Endothelial cell of hepatic sinusoid (primary cell): ENCODE measurements around the gene CATSPERD.
"Not testable (repeated sequence)": the region's sequence is repeated elsewhere in the genome, so short reads cannot be mapped to it uniquely, and the experiment has no call there.

Experiments
- in situ Hi-C: cut with HindIII; loops from 2 replicates; pipeline ENCODE4 v1.10.0; 2017; ENCODE audit warnings: low sequenced_read_pairs

CATSPERD gene

DNA sequence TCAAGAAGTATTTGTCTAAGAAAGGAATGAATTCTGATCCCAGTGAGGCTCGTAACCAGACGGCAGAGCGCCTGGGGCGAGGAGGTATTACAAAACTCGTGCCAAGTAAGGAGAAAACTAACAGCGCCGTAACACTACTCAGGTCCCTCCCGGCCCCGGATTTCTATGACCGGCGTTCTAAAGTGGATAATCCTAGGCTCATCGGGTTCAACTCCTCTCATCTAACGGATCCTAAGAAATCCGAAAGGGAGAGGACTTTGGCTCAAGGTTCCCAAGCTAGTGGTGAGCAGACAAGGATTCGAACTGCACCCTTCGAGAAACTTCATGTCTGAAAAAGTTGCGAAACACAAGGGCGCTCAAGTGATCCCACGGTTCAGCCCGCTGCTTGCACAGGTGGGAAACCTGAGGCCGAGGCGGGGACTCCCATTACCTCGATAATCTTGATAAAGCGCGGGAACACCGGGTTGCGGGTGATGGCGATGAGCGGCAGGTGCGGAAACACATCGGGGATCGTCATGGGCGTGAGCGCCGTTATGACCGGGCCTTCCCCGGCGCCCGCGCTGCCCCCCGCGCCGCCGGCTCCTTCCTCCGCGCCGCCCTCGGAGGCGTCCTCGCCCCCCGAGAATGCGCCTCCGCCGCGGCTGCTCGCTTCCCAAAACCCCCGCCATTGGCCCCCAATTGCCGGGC, 1.0 kb upstream of the CATSPERD start:
- in situ Hi-C loops = no loop called here

DNA sequence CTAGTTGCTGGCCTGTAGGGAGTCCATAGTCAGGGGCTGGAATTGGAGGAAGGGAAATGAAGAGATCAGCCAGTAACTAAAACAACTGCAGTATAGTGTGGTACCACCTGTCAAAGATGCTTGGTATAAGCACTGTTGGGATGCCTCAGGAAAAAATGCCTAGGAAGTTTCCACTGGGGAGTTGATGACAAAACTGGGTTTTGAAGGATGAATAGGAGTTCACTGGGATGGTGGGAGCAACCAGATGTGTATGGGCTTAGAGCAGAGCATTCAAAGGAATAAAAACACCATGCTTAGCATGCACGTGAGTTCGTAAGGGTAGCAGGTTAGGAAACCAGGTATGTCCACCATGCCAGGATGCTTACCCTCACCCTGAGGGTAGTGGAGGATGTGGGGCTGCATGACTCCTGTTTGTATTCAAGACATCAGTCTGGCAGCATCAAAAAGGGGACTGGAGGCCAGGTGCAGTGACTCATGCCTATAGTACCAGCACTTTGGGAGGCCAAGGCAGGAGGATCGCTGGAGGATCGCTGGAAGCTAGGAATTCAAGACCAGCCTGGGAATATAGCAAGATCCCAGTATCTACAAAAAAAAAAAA, 7.1 kb downstream of the CATSPERD start:
- in situ Hi-C loops = no loop called here

DNA sequence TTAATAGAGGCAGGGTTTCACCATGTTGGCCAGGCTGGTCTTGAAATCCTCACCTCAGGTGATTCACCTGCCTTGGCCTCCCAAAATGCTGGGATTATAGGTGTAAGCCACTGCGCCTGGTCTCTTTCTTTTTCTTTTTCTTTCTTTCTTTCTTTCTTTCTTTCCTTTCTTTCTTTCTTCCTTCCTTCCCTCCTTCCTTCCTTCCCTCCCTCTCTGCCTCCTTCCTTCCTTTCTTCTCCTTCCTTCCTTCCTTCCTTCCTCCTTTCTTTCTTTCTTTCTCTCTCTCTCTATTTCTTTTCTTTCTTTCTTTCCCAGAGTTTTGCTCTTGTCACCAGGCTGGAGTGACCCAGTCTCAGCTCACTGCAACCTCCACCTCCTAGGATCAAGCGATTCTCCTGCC, 12.7 kb downstream of the CATSPERD start:
- in situ Hi-C loops = not testable (repeated sequence)

DNA sequence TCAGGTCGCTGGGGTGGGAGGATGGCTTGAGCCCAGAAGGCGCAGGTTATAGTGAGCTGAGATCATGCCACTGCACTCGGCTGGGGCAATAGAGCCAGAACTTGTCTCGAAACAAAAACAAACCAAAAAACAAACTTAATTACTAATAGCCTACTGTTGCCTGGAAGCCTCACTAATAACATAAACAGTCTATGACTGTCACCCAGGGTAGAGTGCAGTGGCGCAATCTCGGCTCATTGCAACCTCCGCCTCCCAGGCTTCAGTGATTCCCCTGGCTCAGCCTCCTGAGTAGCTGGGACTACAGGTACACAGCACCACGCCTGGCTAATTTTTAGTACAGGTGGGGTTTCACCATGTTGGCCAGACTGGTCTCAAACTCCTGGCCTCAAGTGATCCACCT, 18.0 kb downstream of the CATSPERD start:
- in situ Hi-C loops = no loop called here

DNA sequence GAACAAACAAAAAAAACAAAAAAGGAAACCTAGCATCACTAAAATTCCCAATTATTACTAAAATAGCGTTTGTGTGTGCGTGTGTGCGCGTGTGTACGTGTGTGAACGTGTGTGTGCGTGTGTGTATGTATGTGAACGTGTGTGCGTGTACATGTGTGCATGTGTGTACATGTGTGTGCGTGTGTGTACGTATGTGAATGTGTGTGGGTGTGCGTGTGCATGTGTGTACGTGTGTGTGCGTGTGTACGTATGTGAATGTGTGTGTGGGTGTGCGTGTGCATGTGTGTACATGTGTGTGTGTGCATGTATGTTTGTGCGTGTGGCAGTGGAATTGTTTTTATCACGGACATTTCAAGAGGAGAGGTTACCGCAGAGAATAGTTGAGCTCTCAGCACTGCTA, 21.6 kb downstream of the CATSPERD start:
- in situ Hi-C loops = no loop called here

DNA sequence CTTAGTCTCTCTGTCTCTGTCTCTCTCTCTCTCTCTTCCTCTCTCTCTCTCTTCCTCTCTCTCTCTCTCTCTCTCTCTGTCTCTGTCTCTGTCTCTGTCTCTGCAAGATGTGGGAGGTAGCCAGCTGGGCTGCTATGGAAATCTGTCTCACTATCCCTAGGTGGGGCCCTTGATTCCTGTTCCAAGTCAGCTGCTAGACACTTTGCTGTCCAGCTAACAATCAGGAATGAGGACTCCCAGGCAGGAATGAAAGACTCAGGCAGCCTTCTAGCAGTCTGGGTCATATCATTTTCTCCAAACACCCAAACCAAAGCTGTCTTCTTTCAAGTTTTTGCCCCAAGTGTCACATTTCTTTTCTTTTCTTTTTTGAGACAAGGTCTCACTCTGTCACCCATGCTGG, 23.2 kb downstream of the CATSPERD start:
- in situ Hi-C loops = no loop called here

DNA sequence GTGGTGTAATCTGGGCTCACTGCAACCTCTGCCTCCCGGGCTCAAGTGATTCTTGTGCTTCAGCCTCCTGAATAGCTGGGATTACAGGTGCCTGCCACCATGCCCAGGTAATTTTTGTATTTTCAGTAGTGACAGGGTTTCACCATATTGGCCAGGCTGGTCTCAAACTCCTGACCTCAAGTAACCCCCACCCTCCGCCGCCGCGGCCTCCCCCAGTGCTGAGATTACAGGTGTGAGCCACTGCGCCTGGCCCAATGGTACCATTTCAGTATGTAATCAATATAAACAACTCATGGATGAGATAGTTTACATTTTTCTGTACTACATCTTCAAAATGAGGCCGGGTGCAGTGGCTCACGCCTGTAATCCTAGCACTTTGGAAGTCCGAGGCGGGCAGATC, 24.6 kb downstream of the CATSPERD start:
- in situ Hi-C loops = not testable (repeated sequence)

DNA sequence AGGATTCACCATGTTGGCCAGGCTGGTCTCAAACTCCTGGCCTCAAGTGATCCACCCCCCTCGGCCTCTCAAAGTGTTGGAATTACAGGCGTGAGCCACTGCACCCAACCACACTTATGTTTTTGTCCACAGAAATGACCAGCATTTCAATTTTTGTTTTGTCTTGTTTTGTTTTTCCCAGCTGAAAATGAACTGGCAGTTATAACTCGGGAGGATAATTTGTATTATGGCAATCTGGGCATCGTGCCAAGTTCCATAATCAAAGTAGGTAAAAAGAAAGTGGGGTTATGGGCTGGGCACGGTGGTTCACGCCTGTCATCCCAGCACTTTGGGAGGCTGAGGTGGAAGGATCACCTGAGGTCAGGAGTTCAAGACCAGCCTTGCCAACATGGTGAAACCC, 28.5 kb downstream of the CATSPERD start:
- in situ Hi-C loops = not testable (repeated sequence)

DNA sequence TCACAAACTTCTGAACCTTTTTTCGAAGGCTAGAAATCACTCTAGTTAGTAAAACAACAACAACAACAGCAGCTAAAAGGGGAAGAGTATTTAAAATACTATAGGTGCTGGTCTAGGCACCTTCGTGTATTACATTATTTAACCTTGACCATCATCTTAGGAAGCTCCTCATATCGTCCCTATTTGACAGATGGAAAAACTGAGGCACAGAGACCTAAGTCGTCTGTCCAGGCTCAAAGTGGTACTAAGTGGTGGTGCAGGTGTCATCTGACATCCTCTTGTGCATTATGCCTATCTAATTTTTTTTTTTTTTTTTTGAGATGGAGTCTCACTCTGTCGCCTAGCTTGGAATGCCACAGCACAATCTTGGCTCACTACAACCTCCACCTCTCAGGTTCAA, 29.1 kb downstream of the CATSPERD start:
- in situ Hi-C loops = no loop called here

DNA sequence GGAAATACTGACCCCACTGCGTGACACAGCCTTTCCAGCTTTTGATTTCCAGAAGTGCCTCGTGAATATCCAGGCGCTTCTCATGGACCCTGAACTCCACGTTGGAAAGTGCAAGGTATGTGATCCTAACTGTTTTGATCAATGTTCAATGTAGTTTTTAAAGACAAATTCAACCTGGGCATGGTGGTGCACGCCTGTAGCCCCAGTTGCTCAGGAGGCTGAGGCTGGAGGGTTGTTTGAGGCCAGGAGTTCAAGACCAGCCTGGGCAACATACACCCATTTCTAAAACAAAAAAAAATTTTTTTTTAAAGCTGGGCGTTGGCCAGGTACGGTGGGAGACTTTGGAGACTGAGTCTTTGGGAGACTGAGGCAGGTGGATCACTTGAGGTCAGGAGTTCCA, 31.3 kb downstream of the CATSPERD start:
- in situ Hi-C loops = no loop called here

DNA sequence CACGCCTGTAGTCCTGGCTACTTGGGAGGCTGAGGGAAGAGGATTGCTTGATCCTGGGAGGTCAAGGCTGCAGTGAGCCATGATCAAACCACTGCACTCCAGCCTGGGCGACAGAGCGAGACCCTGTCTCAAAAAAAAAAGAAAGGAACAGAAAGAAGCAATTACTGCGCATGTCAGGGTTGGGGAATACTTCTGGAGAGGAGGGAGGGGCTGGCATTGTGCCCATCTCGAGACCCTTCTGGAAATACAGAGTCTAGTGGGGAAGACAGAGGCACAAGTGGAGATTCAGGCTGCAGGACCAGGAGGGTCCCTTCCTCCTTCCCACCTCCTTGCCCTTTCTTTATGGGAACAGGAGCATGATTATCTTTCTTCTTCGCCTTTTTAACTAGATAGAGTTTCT, 33.3 kb downstream of the CATSPERD start:
- in situ Hi-C loops = no loop called here

DNA sequence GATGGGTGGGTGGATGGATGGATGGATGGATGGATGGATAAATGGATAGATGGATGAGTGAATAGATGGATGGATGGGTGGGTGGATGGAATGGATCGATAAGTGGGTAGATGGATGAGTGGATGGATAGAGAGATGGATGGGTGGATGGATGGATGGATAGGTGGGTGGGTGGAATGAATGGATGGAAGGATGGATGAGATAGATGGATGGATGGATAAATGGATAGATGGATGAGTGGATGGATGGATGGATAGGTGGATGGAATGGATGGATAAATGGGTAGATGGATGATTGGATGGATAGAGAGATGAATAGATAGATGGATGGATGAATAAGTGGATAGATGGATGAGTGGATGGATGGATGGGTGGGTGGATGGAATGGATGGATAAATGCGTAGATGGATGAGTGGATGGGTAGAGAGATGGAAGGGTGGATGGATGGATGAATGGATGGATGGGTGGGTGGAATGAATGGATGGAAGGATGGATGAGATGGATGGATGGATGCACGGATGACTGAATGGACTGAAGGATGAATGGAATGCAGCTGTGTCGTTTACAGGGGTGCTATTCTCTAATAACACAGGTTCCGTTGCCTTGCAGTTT, 42.3 kb downstream of the CATSPERD start:
- in situ Hi-C loops = no loop called here

DNA sequence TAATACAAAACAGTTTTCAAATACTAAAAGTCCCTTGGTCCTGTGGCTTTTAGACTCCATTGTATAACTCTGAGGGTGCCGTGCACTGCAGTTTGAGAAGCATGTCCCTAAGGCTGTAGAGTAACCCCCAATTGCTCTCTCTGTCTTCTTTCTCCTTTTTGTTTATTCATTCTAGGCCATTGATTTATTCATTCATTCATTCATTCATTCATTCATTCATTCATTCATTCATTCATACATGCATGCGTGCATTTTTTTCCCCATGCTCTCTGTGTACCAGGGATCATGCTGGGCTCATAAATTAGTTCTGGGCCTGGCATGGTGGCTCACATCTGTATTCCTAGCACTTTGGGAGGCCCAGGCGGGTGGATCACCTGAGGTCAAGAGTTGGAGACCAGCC, 44.8 kb downstream of the CATSPERD start:
- in situ Hi-C loops = no loop called here

DNA sequence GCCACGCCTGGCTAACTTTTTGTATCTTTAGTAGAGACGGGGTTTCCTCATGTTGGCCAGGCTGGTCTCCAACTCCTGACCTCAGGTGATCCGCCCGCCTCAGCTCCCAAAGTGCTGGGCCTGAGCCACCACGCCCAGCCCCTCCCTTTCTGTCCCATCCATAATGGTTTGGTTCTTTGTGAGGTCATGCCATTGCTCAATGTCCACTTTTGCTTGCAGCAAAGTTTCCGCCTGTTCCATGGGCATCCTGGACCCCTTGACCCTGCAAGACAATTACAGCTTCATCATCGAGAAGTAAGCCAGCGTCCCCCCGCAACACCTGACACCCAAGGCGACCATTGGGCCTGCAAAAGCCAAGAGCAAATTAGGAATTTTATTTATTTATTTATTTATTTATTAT, 47.5 kb downstream of the CATSPERD start:
- in situ Hi-C loops = no loop called here

DNA sequence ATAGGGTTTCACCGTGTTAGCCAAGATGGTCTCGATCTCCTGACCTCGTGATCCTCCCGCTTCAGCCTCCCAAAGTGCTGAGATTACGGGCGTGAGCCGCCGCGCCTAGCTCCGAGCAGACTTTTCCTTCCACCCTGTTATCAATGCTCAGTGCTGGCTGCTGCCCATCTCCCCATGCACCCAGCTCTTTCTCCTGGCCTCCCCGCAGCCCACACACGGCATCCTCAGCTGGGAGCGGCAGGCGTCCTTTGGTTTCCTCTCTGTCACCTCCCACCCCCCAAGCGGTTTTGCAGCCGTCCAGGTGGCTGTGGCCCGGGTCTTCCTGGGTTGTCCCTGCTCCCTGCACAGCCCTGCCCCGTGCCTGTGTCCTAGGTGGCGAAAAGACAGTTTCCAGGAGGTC, 52.0 kb downstream of the CATSPERD start:
- in situ Hi-C loops = no loop called here

DNA sequence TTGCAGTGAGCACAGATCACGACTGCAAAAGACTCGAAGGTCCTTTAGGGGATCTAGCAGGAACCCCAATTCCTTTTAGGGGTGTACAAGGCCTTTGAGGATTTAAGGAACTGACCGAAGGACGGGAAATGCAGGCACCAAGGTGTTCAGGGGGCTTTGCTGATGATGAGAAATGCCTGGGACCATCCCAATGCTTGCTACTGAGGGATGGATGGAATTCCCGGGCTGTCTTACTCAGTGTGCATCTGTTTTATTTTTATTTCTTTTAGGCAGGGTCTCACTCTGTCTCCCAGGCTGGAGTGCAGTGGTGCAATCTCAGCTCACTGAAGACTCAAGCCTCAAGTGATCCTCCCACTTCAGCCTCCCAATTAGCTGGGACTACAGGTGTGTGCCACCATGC, 52.8 kb downstream of the CATSPERD start:
- in situ Hi-C loops = no loop called here

DNA sequence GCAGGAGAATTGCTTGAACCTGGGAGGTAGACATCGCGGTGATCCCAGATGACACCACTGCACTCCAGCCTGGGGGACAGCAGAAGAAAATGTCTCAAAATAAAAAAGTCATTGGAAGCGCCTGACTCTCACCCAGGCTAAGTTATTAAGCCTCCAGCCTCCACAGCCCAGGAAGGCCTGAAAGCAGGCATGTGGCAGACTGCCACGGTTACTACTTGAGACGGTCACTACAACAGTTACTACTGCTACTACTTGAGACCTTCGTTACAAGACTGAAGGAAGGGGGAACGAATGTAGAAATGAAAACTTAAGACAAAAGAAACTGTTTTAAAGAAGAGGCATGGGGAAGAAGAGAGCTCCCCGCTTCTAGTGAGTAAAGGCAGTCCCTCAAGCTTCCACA, 54.5 kb downstream of the CATSPERD start:
- in situ Hi-C loops = no loop called here

DNA sequence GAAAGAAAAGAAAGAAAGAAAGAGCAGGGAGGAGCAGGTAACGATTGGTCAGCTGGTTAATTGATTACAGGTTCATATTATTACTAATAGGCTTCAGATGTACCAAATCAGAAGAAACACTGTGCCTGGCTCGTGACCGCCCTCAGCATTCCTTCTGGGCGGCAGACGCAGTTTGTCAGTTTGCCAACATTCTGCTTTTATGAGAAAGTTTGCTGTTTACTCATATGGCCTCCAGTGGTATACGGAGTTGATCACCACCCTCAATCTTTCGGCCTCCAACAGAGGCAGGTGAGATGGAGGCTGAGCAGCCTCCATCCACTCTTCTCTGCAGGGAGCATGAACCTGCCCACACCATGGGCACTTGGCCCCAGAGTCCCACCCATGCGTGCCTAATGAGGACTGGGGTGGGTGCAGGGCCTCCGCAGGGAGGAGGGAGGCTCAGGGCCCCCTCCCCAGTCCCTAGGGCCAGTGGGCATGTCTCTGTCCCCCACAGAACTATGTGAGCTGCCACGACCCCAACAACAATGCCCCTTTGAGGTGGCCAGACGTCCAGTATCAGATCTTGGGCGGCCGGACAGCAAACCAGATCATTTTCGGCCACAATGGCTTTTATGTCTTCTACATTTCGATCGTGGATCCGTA, 55.4 kb downstream of the CATSPERD start:
- in situ Hi-C loops = no loop called here

DNA sequence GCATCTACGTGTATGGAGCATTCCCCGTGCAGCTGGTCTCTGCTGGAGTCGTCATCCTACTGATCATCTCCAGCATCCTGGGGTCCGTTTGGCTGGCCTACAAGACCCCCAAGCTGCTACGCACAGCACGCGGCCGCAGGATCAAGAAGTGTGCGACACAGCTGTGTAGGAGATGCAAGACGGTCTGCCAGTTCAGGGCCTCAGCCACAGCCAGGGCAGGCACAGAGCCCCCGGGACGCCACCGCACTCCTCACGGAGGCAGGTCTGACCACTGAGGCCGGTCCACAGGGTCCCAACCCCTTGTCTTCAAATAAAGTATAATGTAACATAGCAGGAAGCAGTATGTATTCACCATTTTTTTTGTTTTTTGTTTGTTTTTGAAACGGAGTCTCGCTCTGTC, 58.0 kb downstream of the CATSPERD start:
- in situ Hi-C loops = no loop called here

DNA sequence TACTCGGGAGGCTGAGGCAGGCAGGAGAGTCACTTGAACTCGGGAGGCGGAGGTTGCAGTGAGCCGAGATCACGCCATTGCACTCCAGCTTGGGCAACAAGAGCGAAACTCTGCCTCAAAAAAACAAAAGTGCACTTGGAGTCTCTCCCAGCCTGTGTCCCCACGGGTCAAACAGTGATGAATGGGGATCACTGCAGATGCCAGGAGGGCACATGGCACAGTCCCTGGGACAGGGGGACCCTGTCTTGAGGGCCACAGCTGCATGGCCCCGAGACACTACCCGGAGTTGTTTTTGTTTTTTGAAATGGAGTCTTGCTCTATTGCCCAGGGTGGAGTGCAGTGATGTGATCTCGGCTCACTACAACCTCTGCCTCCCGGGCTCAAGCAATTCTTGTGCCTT, 60.5 kb downstream of the CATSPERD start:
- in situ Hi-C loops = not testable (repeated sequence)

DNA sequence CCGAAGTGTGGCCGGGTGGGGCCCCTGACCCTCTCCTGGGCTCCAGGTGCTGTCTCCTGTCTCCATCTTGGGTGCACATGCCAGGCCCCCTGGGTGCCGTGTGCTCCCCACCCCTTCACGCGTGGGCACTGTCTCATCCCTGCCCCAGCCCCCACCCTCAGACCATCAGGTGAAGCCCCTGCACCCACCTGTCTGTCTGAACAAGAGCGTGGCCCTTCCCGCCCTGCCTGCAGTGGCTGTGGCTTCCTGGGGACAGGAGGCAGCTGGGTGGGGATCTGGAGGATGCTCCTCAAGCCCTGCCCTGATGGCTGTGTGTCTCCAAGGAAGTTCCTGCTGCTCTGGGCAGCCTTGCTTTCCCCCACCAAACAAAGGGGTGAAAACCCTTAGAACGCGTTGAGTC, 61.9 kb downstream of the CATSPERD start:
- in situ Hi-C loops = no loop called here
